Mesothelial cell of epicardium (in vitro differentiated cells): ENCODE results near the gene KLHL29. TPM values are rescaled to one million over a fixed set of nuclear protein-coding genes. Genes with fewer than 3 reads are reported as not detected.
A peak's percentile ranks its signal among the peaks of the same experiment; 100 is the strongest.

Experiments used
- DNase-seq, 2 experiments: peaks; one replicate each; pipeline ENCODE4 v3.0.0; 2021; ENCODE audit warnings: low spot score in 2 of 2; ENCODE audit not compliant: unreplicated experiment in 2 of 2
- H3K27ac Mint-ChIP-seq: 2 replicates; pipeline ENCODE4 v1.8.0; 2021; ENCODE audit warnings: mixed read lengths
- H3K27me3 Mint-ChIP-seq: 2 replicates; pipeline ENCODE4 v1.8.0; 2021; ENCODE audit warnings: low read depth, mixed read lengths
- H3K36me3 Mint-ChIP-seq: 2 replicates; pipeline ENCODE4 v1.8.0; 2021; ENCODE audit warnings: mixed read lengths
- H3K4me1 Mint-ChIP-seq: 2 replicates; pipeline ENCODE4 v1.8.0; 2021; ENCODE audit warnings: mixed read lengths
- H3K4me3 Mint-ChIP-seq: 2 replicates; pipeline ENCODE4 v1.8.0; 2021; ENCODE audit warnings: mild to moderate bottlenecking, moderate library complexity, mixed read lengths
- H3K9me3 Mint-ChIP-seq: 2 replicates; pipeline ENCODE4 v1.8.0; 2021; ENCODE audit warnings: mixed read lengths
- total RNA-seq: library from RNA; stranded (reverse); gene quantifications from 3 replicates; pipeline ENCODE4 v1.2.1, GENCODE V29; 2021
- TF ChIP-seq, protein P1 (sequence below): fragments of 200-600 bp; sonication (generic); IDR thresholded peaks from one replicate; pipeline ENCODE4 v1.5.0; 2021; ENCODE audit warnings: antibody characterized with exemption; ENCODE audit not compliant: unreplicated experiment

The KLHL29 gene
- total RNA-seq, 1 donor from 2014 or later: 28.3 TPM

DNA sequence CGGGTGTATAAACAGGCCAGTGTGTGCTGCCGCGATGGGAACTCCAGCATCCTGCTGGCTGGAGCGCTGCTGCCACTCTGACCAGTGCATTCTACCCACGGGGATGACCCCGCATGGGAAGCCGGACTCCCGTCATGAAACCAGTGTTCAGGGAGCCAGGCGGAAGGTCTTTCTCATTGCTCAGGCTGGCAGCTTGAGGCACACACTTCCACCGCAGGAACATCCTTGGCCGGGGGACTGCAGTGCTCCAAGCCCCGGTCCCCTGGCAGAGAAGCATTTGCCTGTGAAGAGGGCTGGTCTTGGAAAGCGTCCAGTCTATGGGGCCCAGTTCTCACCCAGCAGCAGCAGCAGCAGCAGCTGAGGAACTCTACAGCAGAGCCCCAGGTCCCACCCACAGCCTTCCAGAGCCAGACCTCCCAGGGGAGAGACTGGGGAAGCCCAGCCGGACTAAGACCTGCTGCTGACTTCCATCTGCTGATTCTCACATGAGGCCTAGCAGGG lies 235.9 kb downstream of the KLHL29 start:
- peak in 1 of 2 experiments; percentile 53 for DNase-seq
- TF ChIP-seq, protein P1, sequence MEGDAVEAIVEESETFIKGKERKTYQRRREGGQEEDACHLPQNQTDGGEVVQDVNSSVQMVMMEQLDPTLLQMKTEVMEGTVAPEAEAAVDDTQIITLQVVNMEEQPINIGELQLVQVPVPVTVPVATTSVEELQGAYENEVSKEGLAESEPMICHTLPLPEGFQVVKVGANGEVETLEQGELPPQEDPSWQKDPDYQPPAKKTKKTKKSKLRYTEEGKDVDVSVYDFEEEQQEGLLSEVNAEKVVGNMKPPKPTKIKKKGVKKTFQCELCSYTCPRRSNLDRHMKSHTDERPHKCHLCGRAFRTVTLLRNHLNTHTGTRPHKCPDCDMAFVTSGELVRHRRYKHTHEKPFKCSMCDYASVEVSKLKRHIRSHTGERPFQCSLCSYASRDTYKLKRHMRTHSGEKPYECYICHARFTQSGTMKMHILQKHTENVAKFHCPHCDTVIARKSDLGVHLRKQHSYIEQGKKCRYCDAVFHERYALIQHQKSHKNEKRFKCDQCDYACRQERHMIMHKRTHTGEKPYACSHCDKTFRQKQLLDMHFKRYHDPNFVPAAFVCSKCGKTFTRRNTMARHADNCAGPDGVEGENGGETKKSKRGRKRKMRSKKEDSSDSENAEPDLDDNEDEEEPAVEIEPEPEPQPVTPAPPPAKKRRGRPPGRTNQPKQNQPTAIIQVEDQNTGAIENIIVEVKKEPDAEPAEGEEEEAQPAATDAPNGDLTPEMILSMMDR: no peak
- Mint-ChIP-seq H3K27me3 (no peaks in the 10 kb centered on the region), H3K4me1 (peaks cover 34% of the 10 kb centered on the region), H3K36me3 (no peaks in the 10 kb centered on the region), H3K9me3 (peaks cover 5% of the 10 kb centered on the region), H3K4me3 (no peak overlapping the region), H3K27ac (no peak overlapping the region)

DNA sequence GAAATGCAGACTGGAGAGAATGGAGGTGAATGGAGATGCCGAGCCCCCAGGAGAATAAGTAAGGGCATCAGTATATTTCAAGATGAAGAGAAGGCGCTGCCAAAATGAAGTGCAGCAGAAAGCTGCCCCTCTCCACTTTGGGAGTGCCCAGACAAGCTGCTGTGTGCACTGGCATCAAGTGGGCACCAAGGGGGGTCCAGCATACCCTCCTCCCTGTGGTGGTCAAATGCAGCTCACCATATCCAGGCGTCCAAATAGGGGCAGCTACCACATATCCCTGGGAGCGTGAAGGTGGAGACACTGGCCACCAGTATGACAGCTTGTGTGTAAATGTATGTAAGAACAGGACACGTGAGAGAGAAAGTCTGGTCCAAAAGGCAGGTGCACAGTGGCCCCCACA lies 236.6 kb downstream of the KLHL29 start:
- H3K27me3 Mint-ChIP-seq: no peaks in the 10 kb centered on the region
- H3K4me1 Mint-ChIP-seq: peaks cover 34% of the 10 kb centered on the region

DNA sequence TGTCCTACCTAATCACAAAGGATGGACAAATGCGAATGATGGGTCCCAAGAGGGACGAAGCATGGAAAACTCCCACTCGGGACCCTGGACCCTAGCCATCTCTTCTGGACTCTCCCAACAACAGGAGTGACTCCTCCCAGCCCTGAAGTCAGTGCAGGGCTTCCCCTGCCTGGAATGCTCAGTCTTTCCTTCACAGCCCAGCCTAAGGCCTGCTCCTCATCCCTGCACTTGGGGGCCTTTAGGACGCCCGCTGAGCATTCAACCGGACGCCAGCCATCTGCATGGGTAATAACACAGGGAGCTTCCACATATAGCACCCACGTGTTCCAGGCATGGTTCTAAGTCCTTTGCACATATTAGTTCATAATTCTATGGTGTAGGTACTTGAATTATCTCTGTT lies 237.5 kb downstream of the KLHL29 start:
- H3K27me3 Mint-ChIP-seq: no peaks in the 10 kb centered on the region
- TF ChIP-seq, protein P1: no peak

More for the DNA sequence above, 236.6 kb downstream of the KLHL29 start:
- H3K27ac Mint-ChIP-seq: no peak overlapping the region
- TF ChIP-seq, protein P1: no peak
- peaks cover 5% of the 10 kb centered on the region for H3K9me3 Mint-ChIP-seq
- H3K36me3 Mint-ChIP-seq: no peaks in the 10 kb centered on the region
- H3K4me3 Mint-ChIP-seq: no peak overlapping the region
- no peak for DNase-seq

DNA sequence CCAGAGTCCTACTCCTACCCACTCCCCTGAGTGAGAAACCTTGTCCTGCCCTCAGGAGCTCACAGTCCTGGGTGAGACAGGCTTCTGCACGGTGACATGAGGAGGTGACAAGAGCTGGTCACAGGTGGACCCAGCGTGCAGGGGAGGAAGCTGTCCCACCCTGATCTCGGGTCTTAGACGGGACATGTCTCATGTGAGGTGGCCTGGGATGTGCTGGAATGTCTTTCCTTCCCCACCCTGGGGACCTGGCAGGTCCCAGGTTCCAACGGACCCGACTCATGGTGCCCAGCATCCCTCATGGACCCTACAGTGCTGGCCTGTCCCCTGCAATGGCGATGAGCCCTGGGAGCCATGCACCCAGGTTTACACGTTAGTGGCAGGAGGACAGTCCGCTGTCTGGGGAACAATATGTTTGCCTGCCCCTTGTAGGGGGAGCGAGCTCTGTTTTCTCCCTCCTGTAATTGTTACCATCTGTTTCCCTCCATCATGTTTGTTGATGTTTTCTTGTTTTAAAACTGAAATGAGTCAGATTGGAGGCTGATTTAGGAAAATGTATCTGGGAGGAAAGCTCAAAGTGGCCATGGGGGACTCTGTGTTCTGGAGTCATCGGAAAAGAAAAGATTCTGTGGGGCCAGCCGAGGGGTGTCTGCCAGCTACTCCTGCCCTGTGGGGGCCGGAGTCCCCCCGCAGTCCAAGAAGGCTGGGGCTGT lies 238.1 kb downstream of the KLHL29 start:
- no peak overlapping the region for H3K27ac Mint-ChIP-seq
- TF ChIP-seq, protein P1: no peak
- peaks cover 5% of the 10 kb centered on the region for H3K9me3 Mint-ChIP-seq
- no peaks in the 10 kb centered on the region for H3K27me3 Mint-ChIP-seq
- no peaks in the 10 kb centered on the region for H3K36me3 Mint-ChIP-seq
- peaks cover 25% of the 10 kb centered on the region for H3K4me1 Mint-ChIP-seq
- DNase-seq: no peak
- H3K4me3 Mint-ChIP-seq: no peak overlapping the region

More for the DNA sequence above, 237.5 kb downstream of the KLHL29 start:
- H3K36me3 Mint-ChIP-seq: no peaks in the 10 kb centered on the region
- no peak overlapping the region for H3K4me3 Mint-ChIP-seq
- no peak for DNase-seq
- peaks cover 5% of the 10 kb centered on the region for H3K9me3 Mint-ChIP-seq
- H3K27ac Mint-ChIP-seq: no peak overlapping the region
- peaks cover 31% of the 10 kb centered on the region for H3K4me1 Mint-ChIP-seq

DNA sequence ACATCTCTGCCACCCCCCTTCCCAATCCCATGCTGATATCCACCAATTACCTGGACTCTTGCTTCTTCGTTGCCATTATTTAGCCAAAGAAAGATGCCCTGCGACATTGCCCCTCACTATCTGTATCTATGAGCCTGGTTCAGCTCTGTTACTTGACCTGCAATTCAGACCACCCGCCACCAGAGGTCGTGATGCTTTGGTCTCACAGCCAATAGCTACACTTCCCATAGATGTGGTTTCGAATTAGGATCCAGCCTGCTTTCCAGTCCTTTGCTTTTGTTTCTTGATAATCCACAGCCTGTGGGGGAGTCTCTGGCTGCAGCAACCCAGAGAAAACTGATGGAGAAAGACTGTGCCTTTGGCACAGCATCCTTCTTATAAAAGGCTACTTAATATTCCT lies 239.4 kb downstream of the KLHL29 start:
- no peak overlapping the region for H3K27ac Mint-ChIP-seq
- TF ChIP-seq, protein P1: peak; percentile 61
- no peaks in the 10 kb centered on the region for H3K36me3 Mint-ChIP-seq
- no peak overlapping the region for H3K4me3 Mint-ChIP-seq
- no peak for DNase-seq
- H3K4me1 Mint-ChIP-seq: peaks cover 22% of the 10 kb centered on the region
- H3K27me3 Mint-ChIP-seq: no peaks in the 10 kb centered on the region
- H3K9me3 Mint-ChIP-seq: peaks cover 5% of the 10 kb centered on the region
